AG04449 (cell line): ENCODE measurements around the gene MAP2.

ENCODE experiments used
- CTCF ChIA-PET: fragments of 350-600 bp; formaldehyde crosslinking; extraction: SDS; loops from one replicate; lab custom pipeline; 2021; ENCODE audit warnings: antibody characterized with exemption; lab: Yijun Ruan, JAX
- POLR2A ChIA-PET: fragments of 400-600, 350-600 bp; formaldehyde crosslinking; extraction: SDS; loops from one replicate; lab custom pipeline; 2020; ENCODE audit warnings: antibody characterized with exemption, inconsistent platforms; lab: Yijun Ruan, JAX
- DNase-seq: peaks from one replicate; pipeline ENCODE4 v3.0.0-alpha.2; 2010; ENCODE audit warnings: low read depth, low spot score
- H3K4me3 ChIP-seq: 2 replicates; pipeline ENCODE4 v1.5.1; 2011; ENCODE audit warnings: low read depth, mild to moderate bottlenecking, control low read depth, low read length
- TF ChIP-seq, protein P1 (sequence below): IDR thresholded peaks from one replicate; pipeline ENCODE4 v1.5.1; 2011; ENCODE audit warnings: mild to moderate bottlenecking, moderate library complexity, low read length, control low read depth, inconsistent platforms; ENCODE audit not compliant: insufficient read depth; ENCODE audit errors: missing control alignments

Gene MAP2

GRCh38 chr2:209511637-209512036 lies 87.8 kb downstream of the MAP2 start:
- DNase-seq: no peak
- no peak overlapping the region for H3K4me3 ChIP-seq
- ChIA-PET CTCF (no interaction called here), POLR2A (no interaction called here)
- TF ChIP-seq, protein P1, sequence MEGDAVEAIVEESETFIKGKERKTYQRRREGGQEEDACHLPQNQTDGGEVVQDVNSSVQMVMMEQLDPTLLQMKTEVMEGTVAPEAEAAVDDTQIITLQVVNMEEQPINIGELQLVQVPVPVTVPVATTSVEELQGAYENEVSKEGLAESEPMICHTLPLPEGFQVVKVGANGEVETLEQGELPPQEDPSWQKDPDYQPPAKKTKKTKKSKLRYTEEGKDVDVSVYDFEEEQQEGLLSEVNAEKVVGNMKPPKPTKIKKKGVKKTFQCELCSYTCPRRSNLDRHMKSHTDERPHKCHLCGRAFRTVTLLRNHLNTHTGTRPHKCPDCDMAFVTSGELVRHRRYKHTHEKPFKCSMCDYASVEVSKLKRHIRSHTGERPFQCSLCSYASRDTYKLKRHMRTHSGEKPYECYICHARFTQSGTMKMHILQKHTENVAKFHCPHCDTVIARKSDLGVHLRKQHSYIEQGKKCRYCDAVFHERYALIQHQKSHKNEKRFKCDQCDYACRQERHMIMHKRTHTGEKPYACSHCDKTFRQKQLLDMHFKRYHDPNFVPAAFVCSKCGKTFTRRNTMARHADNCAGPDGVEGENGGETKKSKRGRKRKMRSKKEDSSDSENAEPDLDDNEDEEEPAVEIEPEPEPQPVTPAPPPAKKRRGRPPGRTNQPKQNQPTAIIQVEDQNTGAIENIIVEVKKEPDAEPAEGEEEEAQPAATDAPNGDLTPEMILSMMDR: no peak

DNA sequence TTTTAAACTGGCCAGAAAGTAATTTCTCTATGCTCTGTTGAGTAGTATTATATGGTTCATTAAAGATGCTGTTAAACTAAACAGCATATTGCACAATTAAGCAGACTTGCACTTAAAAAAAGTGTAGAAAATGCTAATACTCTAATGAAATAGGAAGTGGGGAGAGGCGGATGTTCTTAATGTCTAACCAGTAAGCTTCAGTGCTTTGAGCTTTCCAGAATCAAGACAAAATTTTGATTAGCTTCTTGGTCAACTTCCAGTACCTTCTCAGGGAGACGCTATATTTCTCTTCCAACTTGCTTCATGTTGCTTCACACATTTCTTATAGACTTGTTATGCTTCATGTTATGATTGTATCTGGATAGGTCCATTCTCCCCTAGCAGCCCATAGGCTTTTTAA lies 89.1 kb downstream of the MAP2 start:
- ChIA-PET POLR2A (no interaction called here), CTCF (no interaction called here)
- H3K4me3 ChIP-seq: no peak overlapping the region
- TF ChIP-seq, protein P1: no peak
- no peak for DNase-seq

GRCh38 chr2:209517436-209517835 lies 93.6 kb downstream of the MAP2 start:
- TF ChIP-seq, protein P1: no peak
- DNase-seq: no peak
- POLR2A ChIA-PET: no interaction called here
- CTCF ChIA-PET: no interaction called here
- no peak overlapping the region for H3K4me3 ChIP-seq

DNA sequence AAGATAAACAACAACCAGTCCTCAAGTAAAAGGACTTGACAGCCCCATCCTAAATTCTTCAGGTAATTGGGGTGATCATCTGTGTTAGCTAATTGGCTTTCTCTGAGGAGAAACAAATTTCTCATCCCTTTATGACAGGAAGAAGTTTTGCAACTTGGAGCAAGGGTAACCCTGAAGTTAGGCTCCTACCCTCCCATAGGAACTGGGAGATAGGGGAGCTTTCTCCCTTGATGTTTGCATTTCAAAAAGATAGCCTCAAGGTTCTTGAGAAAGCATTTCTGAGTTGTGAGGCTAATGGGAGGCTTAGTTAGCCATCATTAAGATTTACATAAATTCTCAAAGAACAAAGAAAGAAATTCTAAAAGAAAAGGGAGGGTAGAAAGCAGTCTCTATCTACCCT lies 95.4 kb downstream of the MAP2 start:
- CTCF ChIA-PET: interaction anchor here (1.1 kb wide), 1 partner anchor 95 kb away, joined by 3 read pairs; the partner anchor contains the start of gene MAP2
- DNase-seq: no peak
- POLR2A ChIA-PET: no interaction called here
- TF ChIP-seq, protein P1: no peak
- no peak overlapping the region for H3K4me3 ChIP-seq

GRCh38 chr2:209519906-209520305 lies 96.1 kb downstream of the MAP2 start:
- DNase-seq: no peak
- POLR2A ChIA-PET: no interaction called here
- H3K4me3 ChIP-seq: no peak overlapping the region
- TF ChIP-seq, protein P1: no peak
- CTCF ChIA-PET: no interaction called here

- H3K4me3 ChIP-seq: no peak overlapping the region
- DNase-seq: no peak
- CTCF ChIA-PET: interaction anchor here (0.9 to 1.0 kb wide), 2 partner anchors 22 to 32 kb away, joined by 3 read pairs; no protein-coding TSS in a partner anchor
- POLR2A ChIA-PET: no interaction called here
- TF ChIP-seq, protein P1: no peak
Measured at GRCh38 chr2:209523041-209523740, 99.3 kb downstream of the MAP2 start.
